ENCODE data around the gene PATZ1. TPM values are rescaled to one million over a fixed set of nuclear protein-coding genes. Genes with fewer than 3 reads are reported as not detected.

Gene PATZ1
- total RNA-seq, 1 experiment from 2014 or later, result 60.5 TPM

- CTCF ChIA-PET, result interaction anchor here (0.5 kb wide), 1 partner anchor 357 kb away, joined by 3 read pairs; no protein-coding TSS in a partner anchor
- POLR2A ChIA-PET, result no interaction called here
- no peak for DNase-seq (ENCODE audit: low spot score)
- Mint-ChIP-seq H3K9me3 (no peaks in the 10 kb centered on the region), H3K27me3 (ENCODE audit: low read depth) (no peaks in the 10 kb centered on the region), H3K27ac (peak overlapping the region; percentile 95), H3K36me3 (peaks cover 45% of the 10 kb centered on the region), H3K4me3 (peak overlapping the region; percentile 80), H3K4me1 (peaks cover 55% of the 10 kb centered on the region)
- no peak for TF ChIP-seq ZNF232 (CRISPR knock-in tag; IDR thresholded peaks at IDR 0.05)
- no peak for TF ChIP-seq JUN (CRISPR knock-in tag; IDR thresholded peaks at IDR 0.05)
- no peak for TF ChIP-seq ZNF512 (CRISPR knock-in tag; IDR thresholded peaks at IDR 0.05; ENCODE audit: borderline replicate concordance)
- TF ChIP-seq AR (CRISPR knock-in tag; IDR thresholded peaks at IDR 0.05), result no peak
- no peak for TF ChIP-seq ZNF423 (CRISPR knock-in tag; IDR thresholded peaks at IDR 0.05)
- no peak for TF ChIP-seq STAT6 (CRISPR knock-in tag; conservative IDR thresholded peaks at IDR 0.05; ENCODE audit: low read depth)
- no peak for TF ChIP-seq JAZF1 (CRISPR knock-in tag; IDR thresholded peaks at IDR 0.05)
- TF ChIP-seq GTF2I (CRISPR knock-in tag; conservative IDR thresholded peaks at IDR 0.05), result no peak
- TF ChIP-seq ZNF138 (CRISPR knock-in tag; conservative IDR thresholded peaks at IDR 0.05), result no peak
- no peak for TF ChIP-seq ZMAT4 (CRISPR knock-in tag; IDR thresholded peaks at IDR 0.05)
- TF ChIP-seq ZNF416 (CRISPR knock-in tag; IDR thresholded peaks at IDR 0.05), result no peak
- TF ChIP-seq PRRX2 (CRISPR knock-in tag; IDR thresholded peaks at IDR 0.05), result no peak
- TF ChIP-seq USF2 (CRISPR knock-in tag; IDR thresholded peaks at IDR 0.05), result no peak
- TF ChIP-seq CREM (CRISPR knock-in tag; IDR thresholded peaks at IDR 0.05), result no peak
- no peak for TF ChIP-seq ATF1 (CRISPR knock-in tag; IDR thresholded peaks at IDR 0.05)
- TF ChIP-seq SP1 (CRISPR knock-in tag; conservative IDR thresholded peaks at IDR 0.05), result no peak
- no peak for ATAC-seq
These were observed 4.6 kb downstream of the PATZ1 start for GRCh38 chr22:31341386-31342088.

- POLR2A ChIA-PET, result no interaction called here
These were observed 5.3 kb downstream of the PATZ1 start for GRCh38 chr22:31340765-31341247.

More at GRCh38 chr22:31340765-31341247, 5.3 kb downstream of the PATZ1 start:
- H3K9me3 Mint-ChIP-seq, result no peaks in the 10 kb centered on the region
- peaks cover 50% of the 10 kb centered on the region for H3K36me3 Mint-ChIP-seq
- CTCF ChIA-PET, result interaction anchor here (1.3 to 1.9 kb wide), 2 partner anchors 28 to 48 kb away, joined by 7 read pairs; partner anchors contain the start of gene PIK3IP1
- DNase-seq (ENCODE audit: low spot score) (no peak), ATAC-seq (no peak)
- peaks cover 55% of the 10 kb centered on the region for H3K4me1 Mint-ChIP-seq
- no peaks in the 10 kb centered on the region for H3K27me3 Mint-ChIP-seq (ENCODE audit: low read depth)
- peak overlapping the region; percentile 79; the same call in 1 of the 2 replicates for H3K27ac Mint-ChIP-seq
- H3K4me3 Mint-ChIP-seq, result peak overlapping the region; percentile 39
- TF ChIP-seq ZNF425 (CRISPR knock-in tag; conservative IDR thresholded peaks at IDR 0.05), result no peak
- TF ChIP-seq ATF3 (CRISPR knock-in tag; conservative IDR thresholded peaks at IDR 0.05), result no peak
- no peak for TF ChIP-seq ZNF423 (CRISPR knock-in tag; IDR thresholded peaks at IDR 0.05)
- TF ChIP-seq E2F1 (CRISPR knock-in tag; IDR thresholded peaks at IDR 0.05), result no peak

Measured in WTC11 (cell line).